Measurements from ENCODE around the gene PHETA2. TPM values are rescaled to one million over a fixed set of nuclear protein-coding genes. Genes with fewer than 3 reads are reported as not detected.
"Not testable (repeated sequence)": the region's sequence is repeated elsewhere in the genome, so short reads cannot be mapped to it uniquely, and the experiment has no call there.

Gene PHETA2
- polyA plus RNA-seq, 4 donors: 10.3 to 31.7 (median 10.7) TPM

DNA sequence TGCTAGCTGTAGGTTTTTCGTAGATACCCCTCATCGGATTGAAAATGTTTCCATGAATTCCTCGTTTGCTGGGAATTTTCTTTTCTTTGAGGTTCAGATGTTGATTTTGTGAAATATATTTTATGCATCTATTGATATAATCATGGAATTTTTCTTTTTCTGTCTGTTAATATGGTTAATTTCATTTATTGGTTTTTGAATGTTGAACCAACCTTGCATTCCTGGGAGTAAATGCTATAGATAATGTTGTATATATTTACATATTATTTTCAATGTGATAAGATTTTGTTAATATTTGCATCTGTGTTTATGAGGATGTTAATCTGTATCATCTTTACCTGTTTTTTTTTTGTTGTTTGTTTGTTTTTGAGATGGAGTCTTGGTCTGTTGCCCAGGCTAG is 27.2 kb downstream of the PHETA2 start:
- DNase-seq (ENCODE audit: low read depth in 4 of 4, low spot score in 3 of 4): no peak

DNA sequence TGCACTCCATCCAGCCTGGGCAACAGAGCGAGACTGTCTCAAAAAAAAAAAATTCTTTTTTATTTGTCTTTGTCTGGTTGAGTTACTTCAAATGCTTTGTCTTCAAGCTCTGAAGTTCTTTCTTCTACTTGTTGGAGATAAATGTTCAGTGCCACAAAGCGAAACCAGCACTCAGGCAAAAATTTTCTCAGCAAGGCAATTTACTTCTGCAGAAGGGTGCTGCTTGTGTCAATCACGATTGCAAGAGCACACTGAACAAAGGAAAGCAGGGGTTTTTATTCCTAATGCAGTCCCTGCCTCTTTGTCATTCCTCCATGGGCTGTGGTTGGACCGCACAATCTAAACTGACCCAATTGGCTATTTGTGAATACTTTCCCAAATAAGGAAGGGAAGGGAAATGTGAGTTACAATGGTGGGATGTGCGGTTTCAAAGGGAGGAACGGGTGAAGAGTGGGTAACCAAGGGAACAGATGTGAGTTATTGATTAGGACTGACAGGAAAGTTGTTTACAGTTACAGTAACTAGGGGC is 30.3 kb downstream of the PHETA2 start:
- not testable (repeated sequence) for DNase-seq (ENCODE audit: low read depth in 4 of 4, low spot score in 3 of 4)

- DNase-seq (ENCODE audit: low read depth in 4 of 4, low spot score in 3 of 4): no peak
Observed at GRCh38 chr22:42108848-42109247, 34.8 kb downstream of the PHETA2 start.

DNA sequence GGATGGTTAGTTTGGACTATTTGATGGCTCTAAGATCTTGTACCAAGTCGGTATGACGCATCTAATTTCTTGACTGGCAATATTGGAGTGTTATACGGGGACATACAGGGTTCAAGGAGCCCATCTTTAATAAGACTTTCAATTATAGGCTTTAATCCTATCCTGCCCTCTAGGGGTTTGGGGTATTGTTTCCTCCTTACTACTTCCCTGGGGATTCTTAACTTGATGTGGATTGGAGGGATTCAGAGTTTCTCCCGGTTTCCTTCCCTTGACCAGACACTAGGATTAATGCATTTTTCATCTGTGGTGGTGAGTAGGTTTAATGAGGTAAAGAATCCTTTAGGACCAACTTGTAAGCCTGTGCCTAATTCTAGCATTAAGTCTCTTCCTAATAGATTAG is 37.8 kb downstream of the PHETA2 start:
- no peak for DNase-seq (ENCODE audit: low read depth in 4 of 4, low spot score in 3 of 4)

GRCh38 chr22:42112793-42113192 is 38.7 kb downstream of the PHETA2 start:
- DNase-seq (ENCODE audit: low read depth in 4 of 4, low spot score in 3 of 4): not testable (repeated sequence)

GRCh38 chr22:42114721-42115120 is 40.7 kb downstream of the PHETA2 start:
- DNase-seq (ENCODE audit: low read depth in 4 of 4, low spot score in 3 of 4): no peak

GRCh38 chr22:42115420-42115830 is 41.4 kb downstream of the PHETA2 start:
- not testable (repeated sequence) for DNase-seq (ENCODE audit: low read depth in 4 of 4, low spot score in 3 of 4)

DNA sequence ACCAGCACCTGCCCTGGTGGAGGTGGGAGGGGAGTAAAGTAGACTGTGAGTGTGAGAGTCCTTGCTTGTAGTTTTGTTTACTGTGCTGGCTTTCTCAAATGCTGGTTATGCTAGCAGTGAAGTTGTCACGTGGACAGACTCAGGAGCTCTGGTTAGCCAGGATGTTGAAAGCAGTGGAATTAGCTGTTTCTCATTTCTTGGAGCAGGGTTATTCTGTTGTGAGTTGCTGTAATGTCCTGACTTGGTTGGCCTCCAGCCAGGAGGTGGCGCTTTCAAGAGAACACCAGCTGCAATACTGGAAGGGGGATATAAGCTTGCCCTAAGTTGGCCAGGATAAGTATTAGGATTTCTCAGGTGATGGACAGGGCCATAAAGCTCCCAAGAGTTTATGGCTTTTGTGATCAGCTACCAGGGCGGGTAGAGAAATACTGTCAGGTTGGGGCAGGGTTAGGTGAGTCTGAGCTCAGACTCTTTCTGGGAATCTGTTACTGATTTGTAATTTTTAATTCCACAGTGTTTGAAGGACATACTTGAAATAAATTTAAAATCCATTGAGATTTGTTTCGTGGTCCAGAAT is 42.9 kb downstream of the PHETA2 start:
- DNase-seq (ENCODE audit: low read depth in 4 of 4, low spot score in 3 of 4): no peak

DNA sequence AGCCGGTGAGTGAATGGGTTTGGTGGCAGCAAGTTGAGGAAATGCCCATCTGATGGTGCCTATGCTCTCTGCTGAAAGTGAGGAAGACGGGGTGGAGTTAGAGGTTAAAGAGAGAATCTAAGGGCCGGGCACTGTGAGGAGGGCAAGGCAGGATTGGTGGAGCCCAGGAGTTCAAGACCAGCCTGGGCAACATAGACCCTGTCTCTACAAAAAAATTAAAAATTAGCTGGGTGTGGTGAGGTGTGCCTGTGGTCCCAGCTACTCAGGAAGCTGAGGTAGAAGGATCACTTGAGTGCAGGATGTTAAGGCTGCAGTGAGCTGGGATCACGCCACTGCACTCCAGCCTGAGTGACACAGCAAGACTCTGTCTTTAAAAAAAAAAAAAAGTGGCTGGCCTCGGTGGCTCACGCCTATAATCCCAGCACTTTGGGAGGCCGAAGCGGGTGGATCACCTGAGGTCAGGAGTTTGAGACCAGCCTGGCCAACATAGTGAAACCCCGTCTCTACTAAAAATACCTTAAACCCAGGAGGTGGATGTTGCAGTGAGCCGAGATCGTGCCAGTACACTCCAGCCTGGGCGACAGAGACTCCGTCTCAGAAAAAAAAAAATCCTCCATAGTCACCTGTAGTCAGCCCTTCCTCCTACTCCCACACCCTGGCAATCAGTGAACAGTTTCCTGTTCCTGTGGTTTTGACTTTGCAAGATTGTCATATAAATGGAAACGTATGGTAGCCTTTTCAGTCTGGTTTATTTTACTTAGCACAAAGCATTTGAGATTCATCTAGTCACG is 46.4 kb downstream of the PHETA2 start:
- DNase-seq (ENCODE audit: low read depth in 4 of 4, low spot score in 3 of 4): not testable (repeated sequence)

- not testable (repeated sequence) for DNase-seq (ENCODE audit: low read depth in 4 of 4, low spot score in 3 of 4)
Observed at GRCh38 chr22:42123529-42123928, 49.5 kb downstream of the PHETA2 start.

- DNase-seq (ENCODE audit: low read depth in 4 of 4, low spot score in 3 of 4): no peak
Observed at GRCh38 chr22:42127606-42128005, 53.6 kb downstream of the PHETA2 start.

DNA sequence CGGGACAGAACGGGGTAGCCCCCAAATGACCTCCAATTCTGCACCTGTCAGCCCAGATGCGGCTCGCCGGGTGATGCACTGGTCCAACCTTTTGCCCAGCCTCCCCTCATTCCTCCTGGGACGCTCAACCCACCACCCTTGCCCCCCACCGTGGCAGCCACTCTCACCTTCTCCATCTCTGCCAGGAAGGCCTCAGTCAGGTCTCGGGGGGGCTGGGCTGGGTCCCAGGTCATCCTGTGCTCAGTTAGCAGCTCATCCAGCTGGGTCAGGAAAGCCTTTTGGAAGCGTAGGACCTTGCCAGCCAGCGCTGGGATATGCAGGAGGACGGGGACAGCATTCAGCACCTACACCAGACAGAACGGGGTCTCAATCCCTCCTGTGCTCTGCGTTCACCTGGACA is 54.0 kb downstream of the PHETA2 start:
- DNase-seq (ENCODE audit: low read depth in 4 of 4, low spot score in 3 of 4): not testable (repeated sequence)

Other genes with a start within 250 kb of the PHETA2 start
- 10 to 100 TPM; 76.0 to 99.1 (median 93.9) TPM for gene SREBF2, start 241.1 kb upstream of the PHETA2 start, polyA plus RNA-seq (ENCODE audit: insufficient read length in 4 of 4)
- gene SHISA8, start 159.2 kb upstream of the PHETA2 start, polyA plus RNA-seq (ENCODE audit: insufficient read length in 4 of 4): 1 to 10 TPM in 1 of 4 donors, under 1 TPM in 3; 0.22 to 1.7 (median 0.46) TPM
- gene TNFRSF13C, start 147.4 kb upstream of the PHETA2 start, polyA plus RNA-seq (ENCODE audit: insufficient read length in 4 of 4): 1 to 10 TPM; 1.4 to 4.0 (median 1.9) TPM
- 10 to 100 TPM; 10.3 to 15.6 (median 11.6) TPM for gene CENPM, start 127.1 kb upstream of the PHETA2 start, polyA plus RNA-seq (ENCODE audit: insufficient read length in 4 of 4)
- gene SEPTIN3, start 104.8 kb upstream of the PHETA2 start, polyA plus RNA-seq (ENCODE audit: insufficient read length in 4 of 4): 10 to 100 TPM in 1 of 4 donors, 1 to 10 TPM in 3; 6.4 to 10.0 (median 7.8) TPM
- 1 to 10 TPM; 2.4 to 5.2 (median 4.3) TPM for gene WBP2NL, start 75.5 kb upstream of the PHETA2 start, polyA plus RNA-seq (ENCODE audit: insufficient read length in 4 of 4)
- 10 to 100 TPM; 27.1 to 33.2 (median 27.7) TPM for gene NAGA, start 3.4 kb upstream of the PHETA2 start, polyA plus RNA-seq (ENCODE audit: insufficient read length in 4 of 4)
- 100 to 1,000 TPM in 2 of 4 donors, 10 to 100 TPM in 2; 47.7 to 124 (median 104) TPM for gene SMDT1, start 5.5 kb downstream of the PHETA2 start, polyA plus RNA-seq (ENCODE audit: insufficient read length in 4 of 4)
- gene NDUFA6, start 16.5 kb downstream of the PHETA2 start, polyA plus RNA-seq (ENCODE audit: insufficient read length in 4 of 4): 100 to 1,000 TPM in 2 of 4 donors, 10 to 100 TPM in 2; 74.8 to 131 (median 107) TPM
- 10 to 100 TPM in 1 of 4 donors, 1 to 10 TPM in 3; 1.8 to 15.9 (median 3.7) TPM for gene CYP2D6, start 56.6 kb downstream of the PHETA2 start, polyA plus RNA-seq (ENCODE audit: insufficient read length in 4 of 4)
- gene TCF20, start 196.4 kb downstream of the PHETA2 start, polyA plus RNA-seq (ENCODE audit: insufficient read length in 4 of 4): 10 to 100 TPM; 18.4 to 28.4 (median 25.4) TPM

Measured in left renal pelvis (tissue), 4 donors.